ENCODE measurements around the gene PMS2.
"Not testable (repeated sequence)": the region's sequence is repeated elsewhere in the genome, so short reads cannot be mapped to it uniquely, and the experiment has no call there.

The PMS2 gene

DNA sequence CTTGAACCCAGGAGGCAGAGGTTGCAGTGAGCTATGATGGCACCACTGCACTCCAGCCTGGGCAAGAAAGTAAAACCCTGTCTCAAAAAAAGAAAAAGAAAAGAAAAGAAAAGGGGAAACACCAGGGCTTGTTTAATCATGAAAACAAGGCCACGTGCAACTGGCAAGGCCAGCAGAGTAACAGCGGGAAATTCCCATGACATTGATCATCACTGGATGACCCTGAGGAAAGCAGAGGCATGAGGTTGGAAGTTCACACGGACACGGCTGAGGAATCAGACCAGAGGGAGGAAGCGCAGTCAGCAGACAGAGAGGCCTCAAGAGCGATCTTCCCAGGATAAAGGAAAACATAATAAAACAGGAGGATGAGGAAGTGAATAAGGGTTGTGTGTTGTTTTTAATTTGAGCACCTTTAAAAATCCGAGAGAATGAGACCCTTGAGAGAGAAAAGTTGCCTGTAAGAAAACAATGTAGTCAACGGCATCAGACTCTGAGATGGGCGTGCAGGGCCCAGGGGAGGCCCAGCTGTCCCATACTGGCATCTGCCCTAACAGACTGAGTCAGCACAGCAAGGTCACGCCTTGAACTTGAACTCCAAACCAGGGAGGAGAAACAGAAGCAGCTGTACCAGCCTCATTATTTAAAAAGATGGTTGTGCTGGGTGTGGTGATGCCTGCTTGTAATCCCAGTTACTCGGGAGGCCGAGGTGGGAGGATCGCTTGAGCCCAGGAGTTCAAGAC is 76.8 kb downstream of the PMS2 start:
- not testable (repeated sequence) for H3K4me3 ChIP-seq (ENCODE audit: low read depth, low read length); H3K27me3 ChIP-seq (ENCODE audit: control insufficient read depth, insufficient read depth, low read length); H3K79me2 ChIP-seq; H3K4me2 ChIP-seq (ENCODE audit: low read length); H3K9me3 ChIP-seq (ENCODE audit: control insufficient read depth, low read length); H3K36me3 ChIP-seq (ENCODE audit: control insufficient read depth, insufficient read depth, low read length); H3K4me1 ChIP-seq; H3K9ac ChIP-seq
- Histone ChIP-seq H2AFZ (peak overlapping the region; percentile 38), H3K27ac (peak overlapping the region; percentile 74)

DNA sequence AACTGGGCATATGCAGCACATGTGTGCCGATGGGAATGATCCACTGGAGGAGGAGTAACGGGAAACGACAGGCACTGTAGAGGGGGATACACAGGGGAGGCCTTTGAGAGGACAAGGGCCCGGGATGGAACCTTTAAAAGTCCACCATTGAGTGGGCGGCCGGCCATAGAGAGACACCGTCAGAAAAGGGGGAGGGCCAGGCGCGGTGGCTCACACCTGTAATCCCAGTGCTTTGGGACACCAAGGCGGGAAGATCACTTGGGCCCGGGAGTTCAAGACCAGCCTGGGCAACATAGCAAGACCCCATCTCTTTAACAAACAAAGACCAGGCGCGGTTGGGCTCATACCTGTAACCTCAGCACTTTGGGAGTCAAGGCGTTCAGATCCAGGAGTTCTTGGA is 77.6 kb downstream of the PMS2 start:
- H3K27me3 ChIP-seq (ENCODE audit: control insufficient read depth, insufficient read depth, low read length); H2AFZ ChIP-seq; H3K4me1 ChIP-seq; H3K36me3 ChIP-seq (ENCODE audit: control insufficient read depth, insufficient read depth, low read length); H3K4me2 ChIP-seq (ENCODE audit: low read length); H3K9me3 ChIP-seq (ENCODE audit: control insufficient read depth, low read length); H3K9ac ChIP-seq; H3K4me3 ChIP-seq (ENCODE audit: low read depth, low read length); H3K79me2 ChIP-seq: not testable (repeated sequence)
- H3K27ac ChIP-seq: peak overlapping the region; percentile 74

- H3K4me2 ChIP-seq (ENCODE audit: low read length): not testable (repeated sequence)
Observed at GRCh38 chr7:5930290-5930689, 78.6 kb downstream of the PMS2 start.

GRCh38 chr7:5926263-5926870 is 82.5 kb downstream of the PMS2 start:
- not testable (repeated sequence) for H3K4me3 ChIP-seq (ENCODE audit: low read depth, low read length); H3K79me2 ChIP-seq; H3K9ac ChIP-seq; H3K9me3 ChIP-seq (ENCODE audit: control insufficient read depth, low read length); H3K27me3 ChIP-seq (ENCODE audit: control insufficient read depth, insufficient read depth, low read length); H3K4me1 ChIP-seq; H3K4me2 ChIP-seq (ENCODE audit: low read length); H3K36me3 ChIP-seq (ENCODE audit: control insufficient read depth, insufficient read depth, low read length); H2AFZ ChIP-seq
- peak overlapping the region; percentile 60 for H3K27ac ChIP-seq

More at GRCh38 chr7:5930290-5930689, 78.6 kb downstream of the PMS2 start:
- not testable (repeated sequence) for H3K79me2 ChIP-seq; H3K9ac ChIP-seq; H3K9me3 ChIP-seq (ENCODE audit: control insufficient read depth, low read length); H3K36me3 ChIP-seq (ENCODE audit: control insufficient read depth, insufficient read depth, low read length); H3K4me1 ChIP-seq; H3K4me3 ChIP-seq (ENCODE audit: low read depth, low read length); H3K27me3 ChIP-seq (ENCODE audit: control insufficient read depth, insufficient read depth, low read length); H2AFZ ChIP-seq; H3K27ac ChIP-seq

DNA sequence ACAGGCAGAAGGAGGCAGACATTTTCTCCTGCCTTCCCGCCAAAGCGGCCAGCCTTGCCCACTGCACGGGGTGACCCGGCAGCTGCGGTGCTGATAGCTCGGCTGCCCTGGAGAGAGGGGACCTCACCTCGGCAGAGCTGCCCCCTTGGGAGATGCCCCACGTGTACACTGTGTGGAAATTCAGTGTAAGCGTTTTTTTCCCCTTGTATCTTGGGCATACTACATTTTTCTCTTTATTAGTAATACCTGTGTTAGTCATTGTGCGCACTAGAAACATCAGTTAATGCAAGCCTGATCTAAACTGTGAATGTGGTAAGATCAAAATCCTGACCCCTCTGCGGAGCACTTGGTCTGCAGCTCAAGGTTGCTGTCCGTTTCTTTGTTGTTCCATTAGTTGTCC is 84.2 kb downstream of the PMS2 start:
- not testable (repeated sequence) for H3K27ac ChIP-seq; H3K9me3 ChIP-seq (ENCODE audit: control insufficient read depth, low read length); H3K27me3 ChIP-seq (ENCODE audit: control insufficient read depth, insufficient read depth, low read length); H3K9ac ChIP-seq; H2AFZ ChIP-seq; H3K4me1 ChIP-seq; H3K4me2 ChIP-seq (ENCODE audit: low read length); H3K4me3 ChIP-seq (ENCODE audit: low read depth, low read length); H3K79me2 ChIP-seq; H3K36me3 ChIP-seq (ENCODE audit: control insufficient read depth, insufficient read depth, low read length)

DNA sequence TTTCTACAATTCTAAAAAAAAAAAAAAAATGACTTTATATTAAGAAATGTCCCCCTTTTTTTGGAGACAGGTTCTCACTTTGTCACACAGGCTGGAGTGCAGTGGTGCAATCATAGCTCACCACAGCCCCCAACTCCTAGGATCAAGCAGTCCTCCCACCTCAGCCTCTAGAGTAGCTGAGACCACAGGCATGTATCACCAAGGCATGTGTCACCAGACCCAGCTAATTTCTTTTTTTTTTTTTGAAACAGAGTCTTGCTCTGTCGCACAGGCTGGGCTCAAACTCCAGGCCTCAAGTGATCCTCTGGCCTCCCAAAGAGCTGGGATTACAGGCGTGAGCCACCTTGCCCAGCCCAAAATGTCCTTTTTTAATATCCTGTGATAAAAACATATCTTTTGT is 84.7 kb downstream of the PMS2 start:
- not testable (repeated sequence) for H2AFZ ChIP-seq; H3K4me2 ChIP-seq (ENCODE audit: low read length); H3K27me3 ChIP-seq (ENCODE audit: control insufficient read depth, insufficient read depth, low read length); H3K4me1 ChIP-seq; H3K9me3 ChIP-seq (ENCODE audit: control insufficient read depth, low read length); H3K79me2 ChIP-seq; H3K27ac ChIP-seq; H3K9ac ChIP-seq; H3K4me3 ChIP-seq (ENCODE audit: low read depth, low read length); H3K36me3 ChIP-seq (ENCODE audit: control insufficient read depth, insufficient read depth, low read length)

All from parathyroid adenoma (tissue), 2 donors.